Measurements from ENCODE around the gene LYPD6.
A peak's percentile ranks its signal among the peaks of the same experiment; 100 is the strongest.
"Not testable (repeated sequence)": the region's sequence is repeated elsewhere in the genome, so short reads cannot be mapped to it uniquely, and the experiment has no call there.

LYPD6 gene

DNA sequence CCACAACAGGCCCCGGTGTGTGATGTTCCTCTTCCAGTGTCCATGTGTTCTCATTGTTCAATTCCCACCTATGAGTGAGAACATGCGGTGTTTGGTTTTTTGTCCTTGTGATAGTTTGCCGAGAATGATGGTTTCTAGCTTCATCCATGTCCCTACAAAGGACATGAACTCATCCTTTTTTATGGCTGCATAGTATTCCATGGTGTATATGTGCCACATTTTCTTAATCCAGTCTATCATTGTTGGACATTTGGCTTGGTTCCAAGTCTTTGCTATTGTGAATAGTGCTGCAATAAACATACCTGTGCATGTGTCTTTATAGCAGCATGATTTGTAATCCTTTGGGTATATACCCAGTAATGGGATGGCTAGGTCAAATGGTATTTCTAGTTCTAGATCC lies 11.8 kb upstream of the LYPD6 start:
- not testable (repeated sequence) for H3K4me3 ChIP-seq (ENCODE audit: low read length); H3K9ac ChIP-seq (ENCODE audit: low read depth, low read length); H3K9me3 ChIP-seq (ENCODE audit: insufficient read depth, low read depth, low read length); H3K27me3 ChIP-seq (ENCODE audit: insufficient read depth, low read length); H3K27ac ChIP-seq (ENCODE audit: low read depth, low read length); H3K36me3 ChIP-seq (ENCODE audit: insufficient read depth, low read length)
- no CpG with 5 or more reads among the region's 3 CpGs for WGBS
- peaks cover 17% of the 10 kb centered on the region for H3K4me1 ChIP-seq (ENCODE audit: insufficient read depth, low read length)

DNA sequence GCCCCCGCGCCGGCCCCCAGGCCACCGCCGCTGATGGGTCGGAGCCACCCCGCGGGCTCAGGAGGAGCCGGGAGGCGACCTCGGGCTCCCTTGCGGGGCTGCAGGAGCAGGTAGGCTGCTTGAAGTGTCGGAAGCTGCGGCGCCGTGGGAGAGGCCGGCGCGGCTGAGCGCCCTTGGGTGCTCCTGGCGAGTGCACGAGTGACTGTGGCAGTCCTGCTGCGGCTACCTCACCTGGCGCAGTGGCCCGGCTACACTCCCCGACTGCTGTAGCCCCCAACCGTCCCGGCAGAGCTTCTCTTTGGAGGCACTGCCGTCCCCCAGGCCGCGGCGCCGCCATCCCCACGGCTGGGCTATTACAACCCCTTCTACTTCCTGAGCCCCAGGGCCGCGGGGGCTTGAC lies 10.0 kb upstream of the LYPD6 start:
- no peaks in the 10 kb centered on the region for H3K9me3 ChIP-seq (ENCODE audit: insufficient read depth, low read depth, low read length)
- H3K27me3 ChIP-seq (ENCODE audit: insufficient read depth, low read length) = no peaks in the 10 kb centered on the region
- no peak overlapping the region for H3K27ac ChIP-seq (ENCODE audit: low read depth, low read length)
- H3K4me1 ChIP-seq (ENCODE audit: insufficient read depth, low read length) = no peaks in the 10 kb centered on the region
- no peak overlapping the region for H3K9ac ChIP-seq (ENCODE audit: low read depth, low read length)
- H3K36me3 ChIP-seq (ENCODE audit: insufficient read depth, low read length) = no peaks in the 10 kb centered on the region
- no peak overlapping the region for H3K4me3 ChIP-seq (ENCODE audit: low read length)
- 96% methylated on average over 36 of the region's 36 CpGs for WGBS

DNA sequence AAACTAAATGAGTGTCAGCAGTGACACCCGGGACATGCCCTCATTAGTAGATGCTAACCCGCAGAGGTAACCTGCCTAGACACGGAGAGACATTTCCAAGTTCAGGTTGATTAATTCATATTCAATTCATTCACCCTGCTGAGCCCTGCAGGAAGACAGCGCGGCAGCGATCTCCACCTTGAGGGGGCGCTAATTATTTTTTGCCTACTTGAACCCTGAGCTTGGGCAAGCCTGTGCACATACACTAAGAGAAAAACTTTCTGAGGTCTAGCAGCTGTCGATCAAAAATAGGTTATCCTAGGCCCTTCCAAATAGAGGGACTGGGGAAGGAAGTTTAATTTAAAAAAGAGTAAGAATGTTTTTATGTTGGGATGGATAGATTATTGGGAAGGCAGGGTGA lies 1.3 kb upstream of the LYPD6 start:
- Histone ChIP-seq H3K4me3 (ENCODE audit: low read length) (peak overlapping the region; percentile 93), H3K9me3 (ENCODE audit: insufficient read depth, low read depth, low read length) (no peaks in the 10 kb centered on the region), H3K27me3 (ENCODE audit: insufficient read depth, low read length) (peaks cover 28% of the 10 kb centered on the region), H3K4me1 (ENCODE audit: insufficient read depth, low read length) (peaks cover 5% of the 10 kb centered on the region), H3K27ac (ENCODE audit: low read depth, low read length) (no peak overlapping the region), H3K9ac (ENCODE audit: low read depth, low read length) (no peak overlapping the region), H3K36me3 (ENCODE audit: insufficient read depth, low read length) (no peaks in the 10 kb centered on the region)
- 53% methylated on average over 8 of the region's 8 CpGs for WGBS

DNA sequence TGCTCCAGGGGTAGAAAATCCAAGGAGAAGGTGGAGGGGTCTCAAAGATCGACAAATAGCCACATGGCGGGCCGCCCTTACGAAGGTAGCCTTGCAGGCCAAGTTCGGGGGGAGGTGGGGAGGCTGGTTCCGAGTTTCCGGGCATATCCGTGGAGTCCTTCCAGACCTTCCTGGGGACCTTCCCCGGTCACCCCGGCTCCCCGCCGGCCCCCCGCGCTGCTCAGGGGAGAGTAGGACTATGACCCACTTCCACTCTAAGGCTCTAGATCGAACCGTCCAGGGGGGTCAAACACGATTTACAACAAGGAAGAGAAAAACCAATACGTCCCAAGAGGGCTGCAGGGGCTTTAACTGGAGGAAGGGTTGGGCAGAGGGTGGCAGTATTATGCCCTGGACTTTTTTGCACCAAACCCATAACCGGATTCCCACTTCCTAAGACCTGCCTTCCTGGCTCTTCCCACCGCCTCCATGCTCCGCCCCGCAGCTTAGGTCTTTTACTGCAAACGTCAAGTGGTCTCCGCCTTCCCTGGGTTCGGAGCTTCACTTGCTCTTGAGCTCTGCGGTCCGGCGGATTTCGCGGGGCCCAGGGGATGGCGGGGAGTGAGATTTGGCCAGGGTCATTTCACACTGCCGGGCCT lies 779 bp upstream of the LYPD6 start:
- Histone ChIP-seq H3K36me3 (ENCODE audit: insufficient read depth, low read length) (no peaks in the 10 kb centered on the region), H3K27me3 (ENCODE audit: insufficient read depth, low read length) (peaks cover 28% of the 10 kb centered on the region), H3K27ac (ENCODE audit: low read depth, low read length) (peak overlapping the region; percentile 18; the same call in 1 of the 2 replicates), H3K9me3 (ENCODE audit: insufficient read depth, low read depth, low read length) (no peaks in the 10 kb centered on the region), H3K4me3 (ENCODE audit: low read length) (peak overlapping the region; percentile 93), H3K9ac (ENCODE audit: low read depth, low read length) (peak overlapping the region; percentile 70), H3K4me1 (ENCODE audit: insufficient read depth, low read length) (peaks cover 5% of the 10 kb centered on the region)
- 16% methylated on average over 32 of the region's 32 CpGs for WGBS

DNA sequence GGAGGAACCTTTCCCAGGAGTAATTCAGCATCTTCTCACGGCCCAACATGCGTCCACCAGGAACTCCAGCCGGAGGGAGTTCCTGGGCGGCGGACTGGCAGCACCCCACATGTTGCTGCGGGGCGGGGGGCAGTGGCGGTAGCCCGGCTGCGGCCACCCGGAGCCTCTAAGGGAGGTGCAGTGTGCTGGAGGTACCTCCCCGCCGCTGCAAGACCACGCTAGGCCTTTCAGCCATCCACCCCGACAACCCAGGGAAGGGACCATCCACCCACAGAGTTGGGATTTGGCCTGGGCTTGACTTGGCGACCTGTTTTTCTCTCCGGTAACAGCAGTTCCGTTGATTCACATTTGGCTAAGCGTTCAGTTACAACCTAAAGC lies 625 bp downstream of the LYPD6 start:
- H3K9ac ChIP-seq (ENCODE audit: low read depth, low read length) = peak overlapping the region; percentile 70
- peaks cover 5% of the 10 kb centered on the region for H3K4me1 ChIP-seq (ENCODE audit: insufficient read depth, low read length)
- under 1% methylated on average over 19 of the region's 19 CpGs for WGBS
- no peak overlapping the region for H3K27ac ChIP-seq (ENCODE audit: low read depth, low read length)
- H3K4me3 ChIP-seq (ENCODE audit: low read length) = peak overlapping the region; percentile 93
- H3K36me3 ChIP-seq (ENCODE audit: insufficient read depth, low read length) = no peaks in the 10 kb centered on the region
- no peaks in the 10 kb centered on the region for H3K9me3 ChIP-seq (ENCODE audit: insufficient read depth, low read depth, low read length)
- peaks cover 28% of the 10 kb centered on the region for H3K27me3 ChIP-seq (ENCODE audit: insufficient read depth, low read length)

DNA sequence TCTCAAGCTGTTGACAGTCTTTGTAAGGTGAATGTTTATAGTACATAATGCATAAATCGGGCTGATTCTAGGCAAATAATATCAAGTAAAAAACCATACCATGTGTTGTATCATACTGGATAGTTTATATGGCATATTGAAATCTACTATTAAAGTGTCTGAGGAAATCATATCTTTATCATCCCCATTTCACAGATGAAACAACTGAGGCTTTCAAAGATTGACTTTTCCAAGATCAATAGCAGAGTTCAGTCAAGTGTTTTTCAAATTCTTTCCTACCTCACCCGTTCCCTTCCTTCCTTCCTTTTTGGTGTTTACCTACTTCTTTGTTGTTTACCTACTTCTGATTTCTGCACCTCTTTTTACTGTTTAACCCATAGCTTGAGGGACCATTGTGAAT lies 2.0 kb downstream of the LYPD6 start:
- 92% methylated on average over 2 of the region's 2 CpGs for WGBS
- Histone ChIP-seq H3K9ac (ENCODE audit: low read depth, low read length) (no peak overlapping the region), H3K27me3 (ENCODE audit: insufficient read depth, low read length) (peaks cover 28% of the 10 kb centered on the region), H3K4me3 (ENCODE audit: low read length) (no peak overlapping the region), H3K9me3 (ENCODE audit: insufficient read depth, low read depth, low read length) (no peaks in the 10 kb centered on the region), H3K36me3 (ENCODE audit: insufficient read depth, low read length) (no peaks in the 10 kb centered on the region), H3K4me1 (ENCODE audit: insufficient read depth, low read length) (peaks cover 5% of the 10 kb centered on the region), H3K27ac (ENCODE audit: low read depth, low read length) (no peak overlapping the region)

DNA sequence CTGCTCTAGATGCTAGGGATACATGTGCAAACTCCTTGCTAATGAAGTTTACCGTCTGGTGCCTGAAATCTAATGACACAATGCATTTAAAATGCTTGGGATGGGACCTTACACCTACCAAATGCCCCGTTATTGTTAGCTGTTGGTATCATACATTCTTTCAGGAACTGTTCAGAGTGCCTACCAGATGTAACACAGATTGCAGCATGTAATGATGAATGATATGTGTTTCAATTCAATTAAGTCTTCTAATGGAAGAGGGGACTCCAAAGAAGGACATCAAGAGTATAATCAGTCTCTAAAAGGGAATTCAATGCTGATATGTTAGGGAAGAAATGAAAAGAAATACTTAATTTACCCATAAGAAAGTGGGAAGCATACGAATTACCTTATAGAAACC lies 3.2 kb downstream of the LYPD6 start:
- Histone ChIP-seq H3K9me3 (ENCODE audit: insufficient read depth, low read depth, low read length) (no peaks in the 10 kb centered on the region), H3K27me3 (ENCODE audit: insufficient read depth, low read length) (peaks cover 28% of the 10 kb centered on the region), H3K4me3 (ENCODE audit: low read length) (no peak overlapping the region), H3K36me3 (ENCODE audit: insufficient read depth, low read length) (no peaks in the 10 kb centered on the region), H3K27ac (ENCODE audit: low read depth, low read length) (no peak overlapping the region), H3K9ac (ENCODE audit: low read depth, low read length) (no peak overlapping the region), H3K4me1 (ENCODE audit: insufficient read depth, low read length) (peaks cover 5% of the 10 kb centered on the region)
- 87% methylated on average over 2 of the region's 3 CpGs for WGBS

DNA sequence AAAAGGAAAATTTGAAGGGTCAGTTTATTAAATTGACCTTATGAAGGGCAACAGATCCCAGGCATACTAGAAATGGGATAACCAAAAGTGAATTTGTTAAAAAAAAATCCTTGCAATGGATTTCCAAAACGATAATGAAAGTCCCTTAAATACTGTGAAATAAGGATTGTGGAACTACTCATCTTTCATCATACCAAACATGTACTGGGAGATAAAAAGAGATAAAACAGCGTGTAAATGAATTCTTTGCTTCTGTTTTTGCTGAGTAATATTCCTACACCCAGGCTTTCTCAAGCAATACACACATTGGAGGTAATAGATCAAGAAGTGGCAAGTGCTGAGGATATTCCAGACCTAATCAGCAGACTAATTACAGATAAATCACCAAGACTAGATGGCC lies 3.8 kb downstream of the LYPD6 start:
- Histone ChIP-seq H3K9ac (ENCODE audit: low read depth, low read length) (no peak overlapping the region), H3K9me3 (ENCODE audit: insufficient read depth, low read depth, low read length) (no peaks in the 10 kb centered on the region), H3K4me3 (ENCODE audit: low read length) (no peak overlapping the region), H3K27ac (ENCODE audit: low read depth, low read length) (no peak overlapping the region), H3K36me3 (ENCODE audit: insufficient read depth, low read length) (no peaks in the 10 kb centered on the region), H3K27me3 (ENCODE audit: insufficient read depth, low read length) (peaks cover 25% of the 10 kb centered on the region), H3K4me1 (ENCODE audit: insufficient read depth, low read length) (peaks cover 5% of the 10 kb centered on the region)
- no CpG with 5 or more reads among the region's 2 CpGs for WGBS

DNA sequence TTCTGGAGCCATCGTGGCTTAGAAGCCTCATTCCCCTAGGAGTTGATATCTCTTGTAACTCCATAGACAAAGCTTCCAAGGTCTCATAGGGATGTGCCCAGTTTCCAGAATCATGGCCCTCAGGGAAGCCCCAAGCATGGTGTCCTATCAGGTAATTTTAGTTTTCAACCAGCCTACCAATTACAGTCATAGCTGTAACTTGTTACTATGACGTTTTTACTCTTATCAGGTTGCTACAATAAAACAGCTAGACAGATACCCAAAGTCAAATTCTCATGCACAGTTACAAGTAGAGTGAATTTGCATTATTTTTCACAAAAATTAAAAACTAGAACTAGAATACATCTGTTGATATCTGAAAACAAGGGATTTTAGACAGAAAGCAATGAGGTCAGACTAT lies 8.9 kb downstream of the LYPD6 start:
- H3K9me3 ChIP-seq (ENCODE audit: insufficient read depth, low read depth, low read length) = no peaks in the 10 kb centered on the region
- H3K4me3 ChIP-seq (ENCODE audit: low read length) = no peak overlapping the region
- 83% methylated on average over 2 of the region's 2 CpGs for WGBS
- H3K27ac ChIP-seq (ENCODE audit: low read depth, low read length) = no peak overlapping the region
- no peaks in the 10 kb centered on the region for H3K4me1 ChIP-seq (ENCODE audit: insufficient read depth, low read length)
- H3K9ac ChIP-seq (ENCODE audit: low read depth, low read length) = no peak overlapping the region
- H3K27me3 ChIP-seq (ENCODE audit: insufficient read depth, low read length) = no peaks in the 10 kb centered on the region
- H3K36me3 ChIP-seq (ENCODE audit: insufficient read depth, low read length) = no peaks in the 10 kb centered on the region

DNA sequence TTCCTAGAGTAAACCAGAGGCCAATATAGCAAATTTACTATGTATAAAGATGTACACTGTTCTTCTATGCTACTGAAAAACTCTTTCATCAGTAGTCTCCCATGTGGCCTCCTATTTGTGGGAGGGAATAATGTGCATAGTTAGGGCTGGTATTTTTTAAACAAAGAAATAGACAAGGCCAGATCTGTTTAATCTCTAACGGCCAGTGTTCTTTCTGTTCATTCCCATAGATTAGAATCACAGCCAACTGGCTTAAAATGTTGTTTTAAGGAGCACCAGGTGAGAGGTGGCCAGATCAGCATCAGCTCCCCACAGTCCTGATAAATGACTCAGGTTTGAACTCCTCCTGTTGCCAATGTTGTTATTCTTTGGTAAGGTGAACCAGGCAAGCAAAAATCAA lies 12.1 kb downstream of the LYPD6 start:
- Histone ChIP-seq H3K27me3 (ENCODE audit: insufficient read depth, low read length) (no peaks in the 10 kb centered on the region), H3K36me3 (ENCODE audit: insufficient read depth, low read length) (no peaks in the 10 kb centered on the region), H3K27ac (ENCODE audit: low read depth, low read length) (no peak overlapping the region), H3K4me1 (ENCODE audit: insufficient read depth, low read length) (no peaks in the 10 kb centered on the region), H3K4me3 (ENCODE audit: low read length) (no peak overlapping the region), H3K9ac (ENCODE audit: low read depth, low read length) (no peak overlapping the region), H3K9me3 (ENCODE audit: insufficient read depth, low read depth, low read length) (no peaks in the 10 kb centered on the region)
- WGBS = 91% methylated on average over 1 of the region's 1 CpG

DNA sequence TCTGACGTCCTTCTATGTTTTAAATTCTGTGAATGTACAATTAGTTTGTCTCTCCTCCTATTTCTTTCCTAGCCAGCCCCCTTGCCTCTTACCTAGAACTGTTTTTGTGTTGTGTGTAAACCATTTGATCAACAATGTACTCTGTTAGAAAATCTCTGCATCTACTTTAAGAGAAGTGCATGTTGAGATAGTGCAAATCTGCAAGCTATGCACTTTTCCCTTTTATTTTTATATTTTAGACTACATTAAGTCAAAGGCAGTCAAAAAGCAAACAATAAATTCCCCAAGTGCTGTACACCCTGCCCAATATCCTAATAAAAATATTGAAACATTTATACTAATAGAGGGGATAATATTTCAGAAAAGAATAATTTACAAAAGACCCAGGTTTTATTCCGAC lies 13.7 kb downstream of the LYPD6 start:
- Histone ChIP-seq H3K36me3 (ENCODE audit: insufficient read depth, low read length) (no peaks in the 10 kb centered on the region), H3K27me3 (ENCODE audit: insufficient read depth, low read length) (no peaks in the 10 kb centered on the region), H3K4me1 (ENCODE audit: insufficient read depth, low read length) (no peaks in the 10 kb centered on the region), H3K27ac (ENCODE audit: low read depth, low read length) (no peak overlapping the region), H3K9ac (ENCODE audit: low read depth, low read length) (no peak overlapping the region), H3K9me3 (ENCODE audit: insufficient read depth, low read depth, low read length) (no peaks in the 10 kb centered on the region), H3K4me3 (ENCODE audit: low read length) (no peak overlapping the region)
- 100% methylated on average over 1 of the region's 2 CpGs for WGBS

DNA sequence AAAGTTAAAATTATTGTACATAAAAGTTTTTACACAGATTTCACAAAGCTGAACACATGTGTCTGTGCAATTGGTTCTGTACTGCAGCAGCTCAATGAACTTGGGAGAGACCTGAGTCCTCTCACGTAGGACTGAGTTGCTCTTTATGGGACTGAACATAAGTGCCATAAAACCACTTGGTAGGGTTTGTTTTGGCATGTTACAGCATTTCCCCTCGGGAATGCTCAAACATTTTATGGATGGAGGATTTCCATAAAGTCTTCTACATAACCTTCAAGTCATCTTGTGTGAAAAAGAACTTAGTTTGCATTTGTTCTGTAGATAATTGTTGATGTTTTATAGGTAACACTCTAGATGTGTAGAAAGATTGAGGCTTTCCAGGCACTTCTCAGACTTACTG lies 15.9 kb downstream of the LYPD6 start:
- no peaks in the 10 kb centered on the region for H3K36me3 ChIP-seq (ENCODE audit: insufficient read depth, low read length)
- no peaks in the 10 kb centered on the region for H3K4me1 ChIP-seq (ENCODE audit: insufficient read depth, low read length)
- no peaks in the 10 kb centered on the region for H3K9me3 ChIP-seq (ENCODE audit: insufficient read depth, low read depth, low read length)
- WGBS = 97% methylated on average over 2 of the region's 2 CpGs
- no peak overlapping the region for H3K4me3 ChIP-seq (ENCODE audit: low read length)
- no peak overlapping the region for H3K27ac ChIP-seq (ENCODE audit: low read depth, low read length)
- no peaks in the 10 kb centered on the region for H3K27me3 ChIP-seq (ENCODE audit: insufficient read depth, low read length)
- no peak overlapping the region for H3K9ac ChIP-seq (ENCODE audit: low read depth, low read length)
